Mesenchymal stem cell (in vitro differentiated cells and primary cell): ENCODE data around the gene UPP2.
A peak's percentile ranks its signal among the peaks of the same experiment; 100 is the strongest.

ENCODE experiments used
- DNase-seq: peaks from one replicate; pipeline ENCODE4 v3.0.0-alpha.2; 2013
- H2AFZ ChIP-seq: one replicate; pipeline ENCODE4 v1.6.1; 2013; ENCODE audit warnings: low read depth, mild to moderate bottlenecking, control low read depth, inconsistent platforms, low read length, moderate library complexity
- H2AK5ac ChIP-seq: 2 replicates; pipeline ENCODE4 v1.6.1; 2013; ENCODE audit warnings: low read length, moderate library complexity, mild to moderate bottlenecking, inconsistent platforms; ENCODE audit not compliant: severe bottlenecking
- H2BK120ac ChIP-seq: one replicate; pipeline ENCODE4 v1.6.1; 2013; ENCODE audit warnings: low read depth, mild to moderate bottlenecking, inconsistent platforms, low read length, moderate library complexity
- H2BK12ac ChIP-seq, 2 experiments: one replicate each; pipeline ENCODE4 v1.6.1; 2013; ENCODE audit warnings: inconsistent platforms in 2 of 2, low read length in 2 of 2, mild to moderate bottlenecking in 2 of 2, moderate library complexity in 2 of 2, control low read depth in 1 of 2
- H2BK15ac ChIP-seq: one replicate; pipeline ENCODE4 v1.6.1; 2013; ENCODE audit warnings: mild to moderate bottlenecking, low read depth, inconsistent platforms; ENCODE audit not compliant: poor library complexity, severe bottlenecking
- H2BK5ac ChIP-seq: 2 replicates; pipeline ENCODE4 v1.6.1; 2013; ENCODE audit warnings: low read depth, mild to moderate bottlenecking, low read length, control low read depth, inconsistent platforms; ENCODE audit not compliant: poor library complexity, severe bottlenecking
- H3K14ac ChIP-seq, 2 experiments: one replicate each; pipeline ENCODE4 v1.6.1; 2013; ENCODE audit warnings: inconsistent platforms in 2 of 2, low read length in 2 of 2, control low read depth in 1 of 2, mild to moderate bottlenecking in 1 of 2, moderate library complexity in 1 of 2
- H3K18ac ChIP-seq, 2 experiments: one replicate each; pipeline ENCODE4 v1.6.1; 2013; ENCODE audit warnings: inconsistent platforms in 2 of 2, low read length in 2 of 2, control low read depth in 1 of 2, low read depth in 1 of 2, mild to moderate bottlenecking in 1 of 2
- H3K23ac ChIP-seq, 2 experiments: one replicate each; pipeline ENCODE4 v1.6.1; 2013; ENCODE audit warnings: inconsistent platforms in 2 of 2, low read length in 2 of 2, mild to moderate bottlenecking in 2 of 2, moderate library complexity in 2 of 2, control low read depth in 1 of 2
- H3K27ac ChIP-seq: 2 replicates; pipeline ENCODE4 v1.5.1; 2013; ENCODE audit warnings: mild to moderate bottlenecking, moderate library complexity, low read length, control low read depth, inconsistent platforms; ENCODE audit not compliant: poor library complexity, severe bottlenecking
- H3K27me3 ChIP-seq, 2 experiments: 2 replicates each; pipeline versions ENCODE4 v1.6.1 to v1.7.0; 2013; ENCODE audit warnings: low read length in 2 of 2, mild to moderate bottlenecking in 2 of 2, moderate library complexity in 2 of 2, control low read depth in 1 of 2, inconsistent platforms in 1 of 2; ENCODE audit not compliant: control insufficient read depth in 1 of 2, insufficient read depth in 1 of 2
- H3K36me3 ChIP-seq, 2 experiments: 2 replicates each; pipeline versions ENCODE4 v1.6.1 to v1.7.0; 2013; ENCODE audit warnings: low read length in 2 of 2, control low read depth in 1 of 2, inconsistent platforms in 1 of 2, low read depth in 1 of 2, mild to moderate bottlenecking in 1 of 2; ENCODE audit not compliant: insufficient read depth in 2 of 2, control insufficient read depth in 1 of 2
- H3K4ac ChIP-seq, 2 experiments: one replicate each; pipeline ENCODE4 v1.6.1; 2013; ENCODE audit warnings: inconsistent platforms in 2 of 2, low read length in 2 of 2, mild to moderate bottlenecking in 2 of 2, moderate library complexity in 2 of 2, control low read depth in 1 of 2, low read depth in 1 of 2
- H3K4me1 ChIP-seq: 2 replicates; pipeline ENCODE4 v1.6.1; 2013; ENCODE audit warnings: low read depth, low read length, control low read depth; ENCODE audit not compliant: control insufficient read depth, insufficient read depth
- H3K4me2 ChIP-seq: 2 replicates; pipeline ENCODE4 v1.6.1; 2013; ENCODE audit warnings: low read length, mild to moderate bottlenecking, inconsistent platforms; ENCODE audit not compliant: poor library complexity, severe bottlenecking
- H3K4me3 ChIP-seq, 2 experiments: 2 replicates each; pipeline versions ENCODE4 v1.5.1 to v1.7.0; 2013; ENCODE audit warnings: low read length in 2 of 2, mild to moderate bottlenecking in 2 of 2, control low read depth in 1 of 2, low read depth in 1 of 2; ENCODE audit not compliant: insufficient read depth in 1 of 2
- H3K79me1 ChIP-seq: replicated peaks from 2 replicates; pipeline ENCODE4 v1.6.1; 2013; ENCODE audit warnings: mild to moderate bottlenecking, control low read depth, low read length, inconsistent platforms; ENCODE audit not compliant: poor library complexity, severe bottlenecking
- H3K9ac ChIP-seq: 2 replicates; pipeline ENCODE4 v1.7.0; 2013; ENCODE audit warnings: mild to moderate bottlenecking, low read length, moderate library complexity
- H3K9me3 ChIP-seq: 2 replicates; pipeline ENCODE4 v1.7.0; 2013; ENCODE audit warnings: mild to moderate bottlenecking, low read length; ENCODE audit not compliant: control insufficient read depth
- H4K8ac ChIP-seq: one replicate; pipeline ENCODE4 v1.6.1; 2013; ENCODE audit warnings: inconsistent platforms, mild to moderate bottlenecking, low read length, moderate library complexity
- H4K91ac ChIP-seq: one replicate; pipeline ENCODE4 v1.6.1; 2013; ENCODE audit warnings: mild to moderate bottlenecking, low read length, inconsistent platforms
- WGBS: methylation state at CpG from one replicate; pipeline ENCODE4 v1.1.7; 2013; ENCODE audit warnings: mixed read lengths; 5-methylcytosine and 5-hydroxymethylcytosine counted together

Gene UPP2

DNA sequence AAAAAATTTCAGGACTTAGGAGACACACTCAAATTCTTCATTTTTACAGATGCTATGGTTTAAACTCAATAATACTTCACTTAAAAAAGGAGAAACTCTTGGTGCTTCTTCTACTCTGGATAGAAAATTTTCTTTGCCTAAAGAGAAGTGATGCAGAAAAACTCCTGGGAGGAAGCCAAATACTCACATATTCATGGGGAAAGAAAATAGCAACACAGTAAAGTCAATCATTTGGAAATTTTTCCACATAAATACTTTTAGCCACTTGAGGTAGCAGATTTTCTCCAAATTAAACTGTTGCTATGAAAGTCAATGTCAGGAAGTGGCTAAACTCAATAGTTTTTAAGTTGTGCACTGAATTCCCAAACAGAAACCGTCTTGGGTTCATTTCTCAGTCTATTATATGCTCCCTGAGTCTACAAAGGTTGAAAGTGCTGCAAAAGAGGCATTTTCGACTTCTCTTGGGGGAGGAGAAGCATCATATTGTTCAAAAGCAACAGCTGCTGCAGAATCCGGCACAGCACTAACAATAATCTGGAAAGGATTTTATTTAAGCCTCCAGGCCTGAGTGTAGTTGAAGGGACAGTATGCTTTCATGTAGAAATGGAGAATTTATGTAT, 81.1 kb downstream of the UPP2 start:
- H4K8ac ChIP-seq, result no peak overlapping the region
- H3K4me2 ChIP-seq, result no peak overlapping the region
- H3K27ac ChIP-seq, result no peak overlapping the region
- no peak overlapping the region for H3K4ac ChIP-seq
- H2BK15ac ChIP-seq, result no peak overlapping the region
- DNase-seq, result no peak
- no peak overlapping the region for H3K9ac ChIP-seq
- no peaks in the 10 kb centered on the region for H3K36me3 ChIP-seq
- peaks cover 0 to 18% of the 10 kb centered on the region in 2 experiments for H3K27me3 ChIP-seq
- no peak overlapping the region for H3K4me3 ChIP-seq
- H4K91ac ChIP-seq, result no peak overlapping the region
- no peak overlapping the region for H2BK12ac ChIP-seq
- no peak overlapping the region for H2BK5ac ChIP-seq
- no peak overlapping the region for H2AFZ ChIP-seq
- H2BK120ac ChIP-seq, result no peak overlapping the region
- H3K18ac ChIP-seq, result no peak overlapping the region
- peaks cover 5% of the 10 kb centered on the region for H3K4me1 ChIP-seq
- no peak overlapping the region for H3K23ac ChIP-seq
- no peak overlapping the region for H2AK5ac ChIP-seq
- no peaks in the 10 kb centered on the region for H3K9me3 ChIP-seq
- WGBS, result 74% methylated on average over 3 of the region's 3 CpGs
- H3K79me1 ChIP-seq, result no peaks in the 10 kb centered on the region
- H3K14ac ChIP-seq, result no peak overlapping the region

DNA sequence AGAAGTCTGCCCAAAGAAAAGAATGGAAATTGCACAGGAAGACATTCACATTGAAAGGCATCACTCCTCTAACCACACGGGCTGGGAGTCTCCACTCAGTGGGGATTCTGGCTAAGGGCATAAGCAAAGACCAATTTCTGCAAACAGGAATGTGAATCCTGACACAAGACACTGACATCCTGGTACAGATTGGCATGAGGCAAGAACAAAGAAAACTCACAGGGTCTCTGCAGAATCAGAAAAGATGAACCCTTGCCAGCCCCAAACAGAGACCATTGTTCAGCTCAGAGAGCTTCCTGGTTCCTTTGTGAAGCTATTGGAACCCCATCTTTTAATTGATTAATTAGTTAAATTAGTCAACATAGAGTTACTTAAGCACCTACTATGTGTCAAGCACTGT, 82.3 kb downstream of the UPP2 start:
- H3K4me3 ChIP-seq, result no peak overlapping the region
- H2BK5ac ChIP-seq, result no peak overlapping the region
- no peak overlapping the region for H3K4ac ChIP-seq
- no peak overlapping the region for H2BK120ac ChIP-seq
- no peak overlapping the region for H3K14ac ChIP-seq
- no peaks in the 10 kb centered on the region for H3K79me1 ChIP-seq
- H2BK15ac ChIP-seq, result no peak overlapping the region
- H3K4me1 ChIP-seq, result peaks cover 5% of the 10 kb centered on the region
- H4K91ac ChIP-seq, result no peak overlapping the region
- WGBS, result 69% methylated on average over 1 of the region's 1 CpG
- H2AK5ac ChIP-seq, result no peak overlapping the region
- H3K27me3 ChIP-seq, result peaks cover 0 to 18% of the 10 kb centered on the region in 2 experiments
- H3K36me3 ChIP-seq, result no peaks in the 10 kb centered on the region
- no peak overlapping the region for H2BK12ac ChIP-seq
- no peak overlapping the region for H4K8ac ChIP-seq
- no peaks in the 10 kb centered on the region for H3K9me3 ChIP-seq
- H3K4me2 ChIP-seq, result no peak overlapping the region
- H3K27ac ChIP-seq, result no peak overlapping the region
- no peak overlapping the region for H3K18ac ChIP-seq
- H2AFZ ChIP-seq, result no peak overlapping the region
- no peak overlapping the region for H3K9ac ChIP-seq
- no peak overlapping the region for H3K23ac ChIP-seq
- DNase-seq, result no peak

DNA sequence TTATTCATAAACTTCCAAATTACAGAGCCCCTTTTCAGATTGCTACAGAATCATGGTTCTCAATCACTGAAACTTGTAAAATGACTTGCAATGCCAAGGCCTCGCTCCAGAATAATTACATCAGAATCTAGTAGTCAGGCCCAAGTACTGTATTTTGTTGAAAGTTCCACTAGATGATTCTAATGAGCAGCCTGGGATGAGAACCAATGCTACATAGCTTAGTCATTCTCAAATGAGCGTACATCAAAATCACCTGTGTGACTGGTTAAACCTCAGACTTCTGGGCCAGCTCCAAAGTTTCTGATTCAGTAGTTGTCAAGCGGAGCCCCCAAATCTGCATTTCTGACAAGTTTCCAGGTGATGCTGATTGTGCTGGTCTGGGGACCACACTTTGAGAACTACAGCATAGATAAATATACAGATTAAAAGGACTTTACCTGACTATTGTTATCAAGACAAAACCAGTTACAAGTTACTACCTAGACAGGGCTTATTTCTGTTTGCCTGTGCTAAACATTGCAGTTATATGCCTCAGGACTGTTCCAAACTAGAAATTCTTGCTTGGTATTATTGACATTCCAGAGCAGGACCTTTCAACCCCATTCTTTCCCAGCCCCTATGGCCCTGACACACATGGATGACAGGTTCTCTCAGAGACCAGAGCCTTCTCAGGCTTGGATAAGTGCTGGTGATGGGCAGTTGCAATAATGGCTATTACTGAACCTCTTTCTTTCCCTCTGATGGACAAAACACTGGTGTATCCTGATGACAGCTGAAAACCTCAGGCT, 83.1 kb downstream of the UPP2 start:
- WGBS, result 83% methylated on average over 3 of the region's 3 CpGs

More for the DNA sequence above, 83.1 kb downstream of the UPP2 start:
- Histone ChIP-seq H3K23ac (no peak overlapping the region), H3K4ac (no peak overlapping the region), H3K4me2 (no peak overlapping the region), H2AK5ac (no peak overlapping the region), H2BK5ac (no peak overlapping the region), H3K18ac (no peak overlapping the region), H3K27me3 (peaks cover 0 to 18% of the 10 kb centered on the region in 2 experiments), H2BK12ac (no peak overlapping the region), H3K36me3 (no peaks in the 10 kb centered on the region), H2BK15ac (no peak overlapping the region), H3K14ac (no peak overlapping the region), H3K4me3 (no peak overlapping the region), H4K8ac (no peak overlapping the region), H3K27ac (peak overlapping the region; percentile 19), H3K79me1 (no peaks in the 10 kb centered on the region), H3K9ac (no peak overlapping the region), H2BK120ac (no peak overlapping the region), H3K4me1 (peaks cover 5% of the 10 kb centered on the region), H3K9me3 (no peaks in the 10 kb centered on the region), H2AFZ (no peak overlapping the region), H4K91ac (no peak overlapping the region)
- no peak for DNase-seq
